ENCODE measurements around the gene ZNF280A.
"Not testable (repeated sequence)": the region's sequence is repeated elsewhere in the genome, so short reads cannot be mapped to it uniquely, and the experiment has no call there.

The ZNF280A gene

DNA sequence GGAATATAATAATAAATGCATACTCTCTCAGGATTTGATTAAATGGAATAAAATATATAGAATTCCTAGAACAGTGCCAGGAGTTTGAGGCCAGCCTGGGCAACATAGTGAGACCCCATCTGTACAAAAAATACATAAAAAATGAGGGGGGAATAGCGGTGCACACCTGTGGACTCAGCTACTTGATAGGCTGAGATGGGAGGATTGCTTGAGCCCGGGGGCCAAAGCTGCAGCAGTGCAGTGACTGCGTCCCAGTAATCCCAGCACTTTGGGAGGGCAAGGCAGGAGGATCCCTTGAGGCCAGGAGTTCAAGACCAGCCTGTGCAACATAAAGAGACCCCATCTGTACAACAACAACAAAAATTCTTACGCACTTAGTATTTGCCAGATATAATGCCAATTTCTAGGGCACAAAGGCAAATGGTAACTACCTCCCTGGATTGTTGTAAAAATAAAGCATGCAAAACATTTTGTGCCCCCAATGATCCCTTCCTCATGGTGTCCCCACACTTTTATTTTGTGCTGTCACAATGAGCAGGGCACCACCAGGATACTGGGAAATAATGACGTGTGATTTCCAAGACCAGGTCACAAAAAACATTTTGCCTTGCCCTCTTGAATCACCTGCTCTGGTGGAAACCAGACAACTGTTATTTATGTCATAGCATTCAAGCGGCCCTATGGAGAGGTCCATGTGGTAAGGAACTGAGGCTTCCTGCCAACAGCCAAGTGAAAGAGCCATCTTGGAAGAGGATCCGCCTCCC is 18.3 kb upstream of the ZNF280A start:
- DNase-seq: no peak

DNA sequence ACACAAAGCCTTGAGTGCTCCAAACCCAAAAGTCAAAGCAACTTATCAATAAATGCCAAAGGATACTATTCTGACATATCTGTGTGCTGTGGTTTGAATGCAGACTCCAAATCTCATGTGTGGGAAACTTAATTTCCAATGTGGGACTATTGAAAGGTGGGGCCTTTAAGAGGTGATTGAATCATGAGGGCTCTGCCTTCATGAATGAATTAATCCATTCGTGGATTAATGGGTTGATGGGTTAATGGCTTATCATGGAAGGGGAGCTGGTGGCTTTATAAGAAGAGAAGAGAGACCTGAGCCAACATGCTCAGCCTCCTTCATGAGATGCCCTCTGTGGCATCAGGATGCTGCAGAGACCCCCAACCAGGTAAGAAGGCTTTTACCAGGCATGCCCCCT is 16.8 kb upstream of the ZNF280A start:
- DNase-seq: no peak

DNA sequence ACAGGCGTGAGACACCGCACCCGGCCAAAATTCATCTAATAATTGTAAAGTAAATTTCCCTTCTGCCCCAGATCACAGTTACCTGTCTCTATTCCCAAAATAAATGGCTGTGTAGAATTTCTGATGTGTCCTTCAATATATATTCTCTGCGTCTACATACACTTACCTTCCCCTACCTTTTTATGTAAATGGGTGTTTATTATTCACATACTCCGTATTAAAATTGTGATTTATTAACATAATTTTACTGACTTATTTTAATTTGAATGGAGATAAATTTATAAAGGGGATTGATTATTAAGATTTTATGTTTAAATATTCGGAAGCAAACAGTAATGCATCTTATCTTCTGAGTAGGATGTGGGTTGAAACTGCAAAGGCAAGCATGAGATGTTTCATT is 16.4 kb upstream of the ZNF280A start:
- DNase-seq: no peak

DNA sequence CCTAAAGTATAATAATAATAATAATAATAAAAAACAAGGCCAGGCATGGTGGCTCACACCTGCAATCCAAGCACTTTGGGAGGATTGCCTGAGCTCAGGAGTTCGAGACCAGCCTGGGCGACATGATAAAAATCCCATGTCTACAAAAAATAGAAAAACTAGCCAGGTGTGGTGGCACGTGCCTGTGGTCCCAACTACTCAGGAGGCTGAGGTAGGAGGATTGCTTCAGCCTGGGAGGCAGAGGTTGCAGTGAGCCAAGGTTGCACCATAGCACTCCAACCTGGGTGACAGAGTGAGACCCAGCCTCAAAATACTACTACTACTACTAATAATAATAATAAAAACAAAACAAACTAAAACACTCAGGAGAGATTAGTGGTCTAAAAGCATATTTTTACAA is 15.6 kb upstream of the ZNF280A start:
- DNase-seq: no peak

DNA sequence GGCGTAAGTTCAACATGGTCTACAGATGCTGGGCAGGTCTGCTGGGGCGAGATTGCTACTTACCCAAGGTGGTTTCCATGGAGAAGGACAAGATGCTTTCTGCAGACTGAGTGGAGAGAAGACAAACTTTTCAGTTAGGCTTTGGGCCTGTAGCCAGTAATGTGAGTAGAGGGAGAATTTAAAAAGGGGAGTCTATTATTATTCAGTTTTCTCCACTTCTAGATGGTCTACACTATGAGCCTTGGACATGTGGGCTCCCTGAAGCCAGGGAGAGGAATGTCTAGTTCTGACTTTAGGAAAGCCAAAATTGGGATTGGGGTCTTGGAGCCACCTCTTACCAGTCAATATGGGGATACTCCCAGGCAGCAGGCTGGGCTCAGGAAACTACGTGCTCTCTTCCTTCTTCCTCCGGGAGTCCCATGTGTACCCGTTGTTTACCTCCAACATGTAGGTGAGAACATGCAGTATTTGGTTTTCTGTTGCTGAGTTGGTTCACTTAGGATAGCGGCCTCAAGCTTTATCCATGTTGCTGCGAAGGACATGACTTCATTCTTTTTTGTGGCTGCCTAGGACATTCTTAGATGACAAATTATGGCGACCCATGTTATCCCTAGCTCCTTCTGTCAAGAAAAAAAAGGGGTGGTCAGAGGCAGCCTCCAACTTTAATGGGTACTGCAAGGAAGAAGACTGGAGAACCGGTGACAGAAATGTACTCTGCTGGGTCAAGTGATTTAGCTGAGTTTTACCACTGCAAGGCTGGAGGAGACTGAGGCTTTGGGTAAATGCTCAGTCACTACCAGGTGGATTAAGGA is 14.7 kb upstream of the ZNF280A start:
- no peak for DNase-seq

DNA sequence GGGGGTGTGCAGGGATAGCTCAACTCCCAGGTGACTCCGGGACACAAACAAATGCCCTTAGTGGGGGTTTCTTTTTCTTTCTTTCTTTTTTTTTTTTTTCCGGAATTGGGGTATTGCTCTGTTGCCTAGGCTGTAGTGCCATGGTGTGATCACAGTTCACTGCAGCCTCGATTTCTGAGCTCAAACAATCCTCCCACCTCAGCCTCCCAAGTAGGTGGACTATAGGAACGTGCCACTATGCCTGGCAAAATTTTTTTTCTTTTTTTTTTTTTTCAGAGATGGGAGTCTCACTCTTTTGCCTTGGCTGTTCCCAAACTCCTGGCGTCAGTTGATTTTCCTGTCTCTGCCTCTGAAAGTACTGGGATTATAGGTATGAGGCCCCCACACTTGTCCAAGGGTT is 13.8 kb upstream of the ZNF280A start:
- DNase-seq: no peak

DNA sequence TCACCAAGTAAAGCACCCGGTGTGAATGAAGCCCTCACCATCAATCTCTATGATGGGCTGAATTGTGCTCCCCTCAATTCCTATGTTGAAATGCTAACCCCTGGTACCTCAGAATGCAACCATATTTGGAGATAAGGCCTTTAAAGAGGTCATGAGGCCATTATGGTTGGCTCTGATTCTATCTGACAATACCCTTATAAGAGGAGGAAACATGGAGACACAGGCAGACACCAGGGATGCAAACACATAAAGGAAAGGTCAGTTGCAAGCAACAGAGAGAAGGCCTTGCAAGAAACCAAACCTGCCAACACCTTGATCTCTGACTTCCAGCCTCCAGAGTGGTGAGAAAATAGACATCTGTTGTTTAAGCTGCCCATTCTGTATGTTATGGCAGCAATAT is 13.3 kb upstream of the ZNF280A start:
- no peak for DNase-seq

DNA sequence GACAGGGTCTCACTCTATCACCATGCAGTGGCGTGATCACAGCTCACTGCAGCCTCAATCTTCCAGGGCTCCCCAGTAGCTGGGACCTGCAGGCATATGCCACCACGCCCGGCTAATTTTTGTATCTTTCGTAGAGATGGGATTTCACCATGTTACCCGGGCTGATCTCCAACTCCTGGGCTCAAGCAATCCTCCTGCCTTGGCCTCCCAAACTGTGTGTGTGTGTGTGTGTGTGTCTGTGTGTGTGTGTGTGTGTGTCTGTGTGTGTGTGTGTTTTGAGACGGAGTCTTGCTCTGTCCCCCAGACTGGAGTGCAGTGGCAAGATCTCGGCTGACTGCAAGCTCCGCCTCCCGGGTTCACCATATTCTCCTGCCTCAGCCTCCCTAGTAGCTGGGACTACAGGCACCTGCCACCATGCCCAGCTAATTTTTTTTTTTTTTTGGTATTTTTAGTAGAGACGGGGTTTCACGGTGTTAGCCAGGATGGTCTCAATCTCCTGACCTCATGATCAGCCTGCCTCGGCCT is 12.5 kb upstream of the ZNF280A start:
- not testable (repeated sequence) for DNase-seq

DNA sequence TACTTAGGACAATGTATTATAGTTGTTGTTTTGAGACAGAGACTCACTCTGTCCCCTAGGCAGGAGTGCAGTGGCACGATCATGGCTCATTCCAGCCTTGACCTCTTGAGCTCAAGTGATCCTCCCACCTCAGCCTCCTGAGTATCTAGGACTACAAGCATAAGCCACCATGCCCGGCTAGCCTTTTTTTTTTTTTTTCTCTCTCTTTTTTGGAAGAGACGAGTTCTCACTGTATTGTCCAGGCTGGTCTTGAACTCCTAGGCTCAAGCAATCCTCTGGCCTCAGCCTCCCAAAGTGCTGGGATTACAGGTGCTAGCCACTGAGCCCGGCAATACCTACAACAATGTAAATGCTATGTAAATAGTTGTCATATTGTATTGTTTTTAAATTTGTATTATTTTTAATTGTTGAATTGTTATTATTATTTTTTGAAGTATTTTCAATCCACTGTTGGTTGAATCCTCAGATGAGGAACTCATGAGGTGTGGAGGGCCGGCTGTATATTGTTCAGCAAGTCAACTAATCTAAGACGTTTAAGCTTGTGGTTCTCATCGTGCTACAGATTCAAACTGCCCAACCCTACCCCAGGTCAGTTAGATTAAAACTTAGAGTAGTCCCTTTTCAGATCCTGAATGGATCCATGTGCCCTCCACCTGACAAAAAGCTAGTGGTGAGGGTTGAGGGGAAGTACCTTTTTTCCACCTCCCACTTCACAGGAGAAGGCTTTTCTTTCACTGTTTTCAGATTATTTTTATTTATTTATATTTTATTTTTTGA is 11.9 kb upstream of the ZNF280A start:
- DNase-seq: no peak

DNA sequence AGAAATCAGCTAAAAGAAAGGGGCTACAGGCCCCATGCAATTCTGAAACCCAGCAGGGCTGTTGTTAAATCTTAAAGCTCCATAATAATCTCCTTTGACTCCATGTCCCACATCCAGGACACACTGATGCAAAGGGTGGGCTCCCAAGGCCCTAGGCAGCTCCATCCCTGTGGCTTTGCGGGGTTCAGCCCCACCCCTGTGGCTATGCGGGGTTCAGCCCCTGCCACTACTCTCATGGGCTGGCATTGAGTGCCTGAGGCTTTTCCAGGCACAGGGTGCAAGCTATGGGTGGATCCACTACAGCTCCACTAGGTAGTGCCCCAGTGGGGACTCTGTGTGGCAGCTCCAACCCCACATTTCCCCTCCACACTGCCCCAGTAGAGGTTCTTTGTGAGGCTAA is 8.7 kb upstream of the ZNF280A start:
- DNase-seq: no peak

DNA sequence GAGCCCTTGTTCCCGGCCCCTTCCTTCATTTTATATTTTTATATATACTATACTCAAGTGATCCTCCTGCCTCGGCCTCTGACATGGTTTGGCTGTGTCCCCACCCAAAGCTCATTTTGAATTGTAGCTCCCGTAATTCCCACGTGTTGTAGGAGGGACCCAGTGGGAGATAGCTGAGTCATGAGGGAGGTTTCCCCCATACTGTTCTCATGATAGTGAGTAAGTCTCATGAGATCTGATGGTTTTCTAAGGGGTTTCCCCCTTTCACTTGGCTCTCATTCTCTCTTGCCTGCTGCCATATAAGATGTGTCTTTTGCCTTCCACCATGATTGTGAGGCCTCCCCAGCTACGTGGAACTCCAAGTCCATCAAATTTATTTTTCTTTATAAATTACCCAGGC is 7.2 kb upstream of the ZNF280A start:
- no peak for DNase-seq

DNA sequence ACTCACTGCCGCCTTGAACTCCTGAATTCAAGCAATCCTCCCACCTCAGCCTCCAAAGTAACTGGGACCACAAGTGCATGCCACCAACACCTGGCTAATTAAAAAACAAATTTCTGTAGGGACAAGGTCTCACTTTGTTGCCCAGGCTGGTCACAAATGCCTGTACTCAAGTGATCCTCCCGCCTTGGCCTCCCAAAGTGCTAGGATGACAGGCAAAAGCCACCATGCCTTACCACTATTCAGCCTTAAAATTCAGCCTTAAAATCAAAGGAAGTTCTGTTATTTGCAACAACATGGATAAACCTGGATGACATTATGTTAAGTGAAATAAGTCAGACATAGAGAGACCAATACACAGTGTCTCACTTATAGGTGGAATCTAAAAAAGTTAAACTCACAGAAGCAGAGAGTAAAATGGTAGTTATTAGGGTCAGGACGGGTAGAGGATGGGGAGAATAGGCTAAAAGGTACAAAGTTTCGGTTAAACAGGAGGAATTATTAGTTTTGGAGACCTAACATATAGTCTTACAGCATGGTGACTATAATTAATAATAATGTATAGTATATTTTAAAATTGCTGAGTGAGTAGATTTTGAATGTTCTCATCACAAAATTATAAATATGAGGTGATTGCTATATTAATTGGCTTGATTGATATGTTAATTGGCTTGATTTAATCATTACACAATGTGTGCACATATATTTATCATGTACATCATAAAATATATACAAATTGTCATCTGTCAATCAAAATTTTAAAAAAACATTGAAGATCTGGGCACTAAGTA is 6.2 kb upstream of the ZNF280A start:
- no peak for DNase-seq

DNA sequence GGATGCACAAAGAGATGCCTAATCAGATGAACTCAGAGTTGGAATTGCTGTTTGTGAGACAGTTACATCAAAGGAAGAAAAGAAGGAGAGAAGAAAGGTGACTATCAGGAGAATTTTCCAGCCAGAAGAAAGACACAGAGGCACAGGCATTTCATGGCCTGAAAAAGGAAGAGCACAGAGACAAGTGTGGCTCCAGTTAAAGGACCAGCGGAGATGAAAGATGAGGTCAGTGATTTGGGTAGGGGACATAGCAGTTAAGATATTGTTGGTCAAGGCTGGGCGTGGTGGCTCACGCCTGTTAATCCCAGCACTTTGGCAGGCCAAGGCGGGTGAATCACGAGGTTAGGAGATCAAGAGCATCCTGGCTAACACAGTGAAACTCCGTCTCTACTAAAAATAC is 3.4 kb upstream of the ZNF280A start:
- DNase-seq: no peak

DNA sequence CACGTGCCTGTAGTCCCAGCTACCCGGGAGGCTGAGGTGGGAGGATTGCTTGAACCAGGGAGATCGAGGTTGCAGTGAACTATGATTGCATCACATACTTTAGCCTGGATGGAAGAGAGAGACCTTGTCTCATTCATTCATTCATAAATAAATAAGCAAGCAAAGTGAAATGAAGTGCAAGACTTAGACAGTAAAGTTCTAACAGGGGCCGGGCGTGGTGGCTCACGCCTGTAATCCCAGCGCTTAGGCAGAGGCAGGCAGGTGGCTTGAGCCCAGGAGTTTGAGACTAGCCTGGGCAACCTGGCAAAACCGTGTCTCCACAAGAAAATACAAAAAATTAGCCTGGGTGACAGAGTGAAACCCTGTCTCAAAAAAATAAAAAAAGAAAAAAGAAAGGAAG is 1.6 kb upstream of the ZNF280A start:
- no peak for DNase-seq

DNA sequence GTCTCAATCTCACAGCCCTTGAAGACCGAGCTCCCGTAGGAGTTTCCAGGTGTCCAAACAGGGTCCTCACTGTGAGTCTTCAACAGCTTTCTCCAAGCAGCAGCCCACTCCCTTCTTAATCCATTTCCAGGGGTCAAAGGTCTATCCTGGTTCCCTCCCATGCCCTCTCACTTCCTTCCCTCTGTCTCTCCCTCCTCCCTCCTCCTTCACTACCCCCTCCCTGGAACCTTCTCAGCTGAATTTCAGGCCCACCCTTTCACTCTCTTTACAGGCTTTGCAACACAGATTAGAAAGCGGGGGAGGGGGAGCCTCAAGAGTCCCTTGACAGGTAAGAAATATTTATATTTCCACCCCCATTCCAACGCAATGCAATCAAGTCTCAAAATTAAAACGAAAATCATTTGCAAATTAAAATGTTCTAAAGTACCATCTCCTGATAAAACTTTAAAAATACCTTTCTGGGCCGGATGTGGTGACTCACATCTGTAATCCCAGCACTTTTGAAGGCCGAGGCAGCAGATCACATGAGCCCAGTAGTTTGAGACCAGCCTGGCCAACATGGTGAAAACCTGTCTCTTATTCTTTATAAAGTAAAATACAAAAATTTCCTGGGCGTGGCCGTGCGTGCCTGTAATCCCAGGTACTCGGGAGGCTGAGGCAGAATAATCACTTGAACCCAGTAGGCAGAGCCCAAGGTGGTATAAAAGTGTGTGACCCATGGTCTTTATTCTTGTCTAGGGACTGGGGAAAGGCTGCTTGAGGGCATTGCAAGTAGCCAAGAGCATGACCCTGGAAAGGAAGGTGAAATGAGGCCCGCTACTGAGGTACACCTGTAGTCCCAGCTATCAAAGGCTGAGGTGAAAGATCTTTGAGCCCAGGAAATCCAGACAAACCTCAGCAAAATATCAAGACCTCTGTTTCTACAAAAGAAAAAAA is 865 bp upstream of the ZNF280A start:
- no peak for DNase-seq

DNA sequence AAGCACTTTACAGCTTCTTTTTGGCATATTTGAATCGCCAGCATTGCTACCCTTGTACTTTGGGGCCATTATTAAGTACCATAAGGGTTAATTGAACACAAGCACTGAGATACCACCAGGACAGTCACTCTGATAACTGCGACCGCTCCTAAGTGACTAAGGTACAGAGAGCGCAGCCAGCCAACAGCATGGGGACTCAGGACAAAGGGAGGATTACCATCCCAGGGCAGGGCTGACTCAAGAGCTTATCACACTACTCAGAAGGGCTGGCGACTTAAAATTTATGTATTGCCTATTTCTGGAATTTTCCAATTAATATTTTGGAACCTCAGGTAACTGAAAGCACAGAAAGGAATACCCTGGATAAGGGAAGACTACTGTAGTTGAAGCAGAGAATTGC is 479 bp downstream of the ZNF280A start:
- DNase-seq: no peak

DNA sequence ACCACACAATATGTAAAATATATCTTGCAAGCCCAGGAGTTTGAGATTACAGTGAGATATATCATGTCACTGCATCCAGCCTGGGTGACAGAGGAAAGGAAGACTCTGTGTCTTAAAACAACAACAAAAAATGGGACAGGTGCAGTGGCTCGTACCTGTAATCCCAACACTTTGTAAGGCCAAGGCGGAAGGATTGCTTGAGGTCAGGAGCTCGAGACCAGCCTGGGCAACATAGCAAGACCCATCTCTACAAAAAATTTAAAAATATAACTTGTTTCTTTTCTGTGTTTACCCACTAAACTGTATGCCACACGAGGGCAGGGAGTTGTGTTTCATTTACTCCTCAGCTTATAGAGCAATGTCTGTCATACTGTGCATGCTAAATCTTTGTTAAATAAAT is 3.1 kb downstream of the ZNF280A start:
- DNase-seq: no peak

DNA sequence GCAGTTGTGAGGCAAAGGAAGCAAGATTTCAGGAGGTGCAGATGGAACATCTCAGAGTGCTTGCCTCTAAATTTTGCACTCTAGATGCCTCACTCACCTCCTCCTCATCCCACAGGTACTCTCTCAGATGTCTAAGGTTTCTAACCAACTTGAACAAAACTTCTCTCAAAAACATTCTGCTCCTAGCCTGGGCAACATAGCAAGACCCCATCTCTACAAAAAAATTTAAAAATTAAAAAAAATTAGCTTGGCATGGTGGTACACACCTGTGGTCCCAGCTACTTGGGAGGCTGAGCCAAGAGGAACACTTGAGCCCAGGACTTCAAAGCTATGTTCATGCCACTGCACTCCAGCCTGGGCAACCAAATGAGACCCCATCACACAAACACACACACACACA is 4.2 kb downstream of the ZNF280A start:
- no peak for DNase-seq

DNA sequence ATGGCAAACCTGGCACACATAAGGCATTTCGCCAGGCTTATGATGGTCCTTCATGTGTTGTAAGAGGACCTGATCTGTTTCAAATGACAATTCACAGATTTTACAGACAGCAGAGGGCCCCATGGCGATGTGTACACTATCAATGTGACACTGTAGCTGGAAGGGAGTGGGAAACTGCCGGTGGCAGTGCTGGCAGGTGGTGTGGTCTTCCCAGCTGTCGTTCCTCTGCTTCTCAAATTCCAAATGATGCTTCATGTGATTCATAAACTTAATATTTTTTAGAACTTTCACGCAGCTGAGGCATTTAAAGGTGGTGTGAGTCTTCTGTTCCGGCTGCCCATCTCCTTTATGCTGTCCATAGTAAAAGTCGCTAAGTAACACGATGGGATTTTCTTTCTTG is 5.6 kb downstream of the ZNF280A start:
- not testable (repeated sequence) for DNase-seq

DNA sequence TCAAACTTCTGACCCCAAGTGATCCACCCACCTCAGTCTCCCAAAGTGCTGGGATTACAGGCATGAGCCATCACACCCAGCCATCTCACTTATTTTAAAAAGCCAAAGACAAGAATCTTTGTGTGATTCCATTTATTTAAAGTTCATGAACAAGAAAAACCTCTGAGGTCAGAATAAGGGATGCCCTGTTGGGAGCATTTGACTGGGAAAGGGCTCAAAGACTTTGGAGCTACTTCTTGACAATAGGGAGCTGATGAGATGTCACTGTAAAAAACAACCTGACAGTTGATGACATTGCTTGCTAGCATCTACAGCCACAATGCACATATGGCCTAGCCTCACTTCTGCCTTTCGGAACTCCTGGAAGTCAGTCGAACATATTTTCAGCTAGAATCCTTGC is 6.5 kb downstream of the ZNF280A start:
- DNase-seq: no peak

DNA sequence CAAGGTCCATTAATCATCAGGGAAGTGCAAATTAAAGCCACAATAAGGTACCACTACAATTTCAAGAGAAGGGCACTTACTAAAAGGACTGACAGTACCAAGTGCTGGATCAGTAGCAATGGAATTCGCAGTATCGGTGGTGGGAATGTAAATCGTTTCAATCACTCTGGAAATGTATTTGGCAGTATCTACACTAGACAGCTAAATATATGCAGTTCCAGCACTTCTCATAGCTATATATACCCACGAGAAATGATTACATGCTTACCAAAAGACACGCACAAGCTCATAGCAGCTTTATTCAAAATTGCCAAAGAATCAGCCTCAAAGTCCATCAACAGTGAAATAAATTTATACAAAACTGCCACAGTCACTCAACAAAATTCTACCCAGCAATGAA is 7.1 kb downstream of the ZNF280A start:
- DNase-seq: no peak

DNA sequence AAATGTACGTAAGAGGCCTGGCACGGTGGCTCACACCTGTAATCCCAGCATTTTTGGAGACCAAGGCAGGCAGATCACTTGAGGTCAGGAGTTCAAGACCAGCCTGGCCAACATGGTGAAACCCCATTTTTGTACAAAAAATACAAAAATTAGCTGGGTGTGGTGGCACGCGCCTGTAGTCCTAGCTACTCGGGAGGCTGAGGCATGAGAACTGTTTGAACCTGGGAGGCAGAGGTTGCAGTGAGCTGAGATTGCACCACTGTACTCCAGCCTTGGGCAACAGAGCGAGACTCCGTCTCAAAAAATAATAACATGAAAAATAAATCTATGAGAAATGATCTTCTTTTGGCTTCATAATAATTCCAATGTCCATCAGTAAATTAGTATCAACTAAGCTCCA is 9.2 kb downstream of the ZNF280A start:
- DNase-seq: not testable (repeated sequence)

All from activated T-cell treated with anti-CD3 and anti-CD28 coated beads for 4 hours (primary cell).